Cardiac muscle cell (in vitro differentiated cells and primary cell): Measurements from ENCODE around the gene LYPD3. TPM values are rescaled to one million over a fixed set of nuclear protein-coding genes. Genes with fewer than 3 reads are reported as not detected.

Source experiments
- DNase-seq, 2 donors: peaks; one replicate each; pipeline versions ENCODE4 v3.0.0 to v3.0.0-alpha.2; 2010 to 2017; ENCODE audit warnings: low read depth in 1 of 2, low spot score in 1 of 2
- H3K27ac ChIP-seq: fragments of 200-600 bp; sonication (generic); 2 replicates; pipeline ENCODE4 v1.5.1; 2016
- H3K27me3 ChIP-seq: fragments of 200-600 bp; sonication (generic); 2 replicates; pipeline ENCODE4 v1.6.0; 2016; ENCODE audit warnings: control low read depth
- H3K36me3 ChIP-seq: fragments of 200-600 bp; sonication (generic); 2 replicates; pipeline ENCODE4 v1.5.1; 2016; ENCODE audit warnings: control low read depth
- H3K4me1 ChIP-seq: fragments of 200-600 bp; sonication (generic); 2 replicates; pipeline ENCODE4 v1.8.1; 2017; ENCODE audit warnings: low read depth, mild to moderate bottlenecking, mixed run types
- H3K4me3 ChIP-seq: fragments of 200-600 bp; sonication (generic); 2 replicates; pipeline ENCODE4 v1.5.1; 2016; ENCODE audit warnings: mild to moderate bottlenecking
- H3K9me3 ChIP-seq: fragments of 200-600 bp; sonication (generic); 2 replicates; pipeline ENCODE4 v1.5.1; 2017; ENCODE audit warnings: low read depth, mild to moderate bottlenecking, control low read depth
- CTCF ChIP-seq: IDR thresholded peaks from 2 replicates; pipeline ENCODE4 v1.5.1; 2012; ENCODE audit warnings: low read depth, mild to moderate bottlenecking, low read length
- polyA plus RNA-seq: library from polyadenylated mRNA; unstranded; fragments of >200 nt; fragmentation: Nextera tagmentation; extraction: Ambion mirVana; gene quantifications from 2 replicates; pipeline ENCODE4 v1.2.1, GENCODE V29; 2016
- total RNA-seq: library from RNA; depleted of rRNA; stranded (reverse); fragments of >200 nt; gene quantifications from 2 replicates; pipeline ENCODE4 v1.2.3, GENCODE V29; 2016

LYPD3 gene
- total and polyA plus RNA-seq, 2 experiments from 2014 or later, result 0.73 to 3.2 TPM

- H3K27me3 ChIP-seq, result no peaks in the 10 kb centered on the region
- no peaks in the 10 kb centered on the region for H3K4me1 ChIP-seq
- no peak overlapping the region for H3K27ac ChIP-seq
- no peaks in the 10 kb centered on the region for H3K9me3 ChIP-seq
- DNase-seq, result no peak
- TF ChIP-seq CTCF, result no peak
- H3K36me3 ChIP-seq, result no peaks in the 10 kb centered on the region
- no peak overlapping the region for H3K4me3 ChIP-seq
Measured at GRCh38 chr19:43454031-43454430, 11.4 kb downstream of the LYPD3 start.

GRCh38 chr19:43452582-43452981, 12.8 kb downstream of the LYPD3 start:
- Histone ChIP-seq H3K4me3 (no peak overlapping the region), H3K9me3 (no peaks in the 10 kb centered on the region), H3K4me1 (no peaks in the 10 kb centered on the region), H3K27me3 (no peaks in the 10 kb centered on the region), H3K36me3 (no peaks in the 10 kb centered on the region), H3K27ac (no peak overlapping the region)
- DNase-seq, result no peak
- TF ChIP-seq CTCF, result no peak

- H3K9me3 ChIP-seq, result no peaks in the 10 kb centered on the region
- H3K4me3 ChIP-seq, result no peak overlapping the region
- H3K36me3 ChIP-seq, result no peaks in the 10 kb centered on the region
- no peak overlapping the region for H3K27ac ChIP-seq
- DNase-seq, result peak in 1 of 2 donors; percentile 72
- H3K4me1 ChIP-seq, result no peaks in the 10 kb centered on the region
- H3K27me3 ChIP-seq, result no peaks in the 10 kb centered on the region
- no peak for TF ChIP-seq CTCF
Measured at GRCh38 chr19:43450545-43450997, 14.8 kb downstream of the LYPD3 start.

- no peaks in the 10 kb centered on the region for H3K36me3 ChIP-seq
- no peak for DNase-seq
Measured at GRCh38 chr19:43447655-43448054, 17.8 kb downstream of the LYPD3 start.

GRCh38 chr19:43446746-43447489, 18.5 kb downstream of the LYPD3 start:
- TF ChIP-seq CTCF, result peak; percentile 95
- DNase-seq, result peak; percentile 78 to 81
- Histone ChIP-seq H3K27ac (no peak overlapping the region), H3K27me3 (peaks cover 2% of the 10 kb centered on the region), H3K4me1 (no peaks in the 10 kb centered on the region), H3K9me3 (no peaks in the 10 kb centered on the region), H3K36me3 (no peaks in the 10 kb centered on the region), H3K4me3 (no peak overlapping the region)

More at GRCh38 chr19:43447655-43448054, 17.8 kb downstream of the LYPD3 start:
- Histone ChIP-seq H3K4me1 (no peaks in the 10 kb centered on the region), H3K4me3 (no peak overlapping the region), H3K9me3 (no peaks in the 10 kb centered on the region), H3K27me3 (no peaks in the 10 kb centered on the region), H3K27ac (no peak overlapping the region)
- TF ChIP-seq CTCF, result no peak
